Activated CD8-positive, alpha-beta T cell treated with anti-CD3 and anti-CD28 coated beads for 36 hours (primary cell): Measurements from ENCODE around the gene AK8. TPM values are rescaled to one million over a fixed set of nuclear protein-coding genes. Genes with fewer than 3 reads are reported as not detected.

Source experiments
- ATAC-seq: fragments of 200-7000 bp; cut with Tn5 transposase; one replicate; pipeline ENCODE4 v1.10.0; 2021; ENCODE audit warnings: mild to moderate bottlenecking, moderate library complexity
- CTCF ChIA-PET: fragments of 350-600 bp; sonication (Branson Sonifier 250); formaldehyde crosslinking; loops from one replicate; lab custom pipeline; 2021; ENCODE audit warnings: antibody characterized with exemption; lab: Charles Lee
- POLR2A ChIA-PET: fragments of 350-600 bp; sonication (Branson Sonifier 250); formaldehyde crosslinking; loops from one replicate; lab custom pipeline; 2021; ENCODE audit warnings: antibody characterized with exemption; lab: Charles Lee
- DNase-seq: peaks from one replicate; pipeline ENCODE4 v3.0.0-alpha.2; 2020
- H3K27ac Mint-ChIP-seq: one replicate; pipeline ENCODE4 v1.8.0; 2021; ENCODE audit warnings: mild to moderate bottlenecking, mixed read lengths
- H3K27me3 Mint-ChIP-seq: one replicate; pipeline ENCODE4 v1.8.0; 2021; ENCODE audit warnings: mixed read lengths
- H3K36me3 Mint-ChIP-seq: one replicate; pipeline ENCODE4 v1.8.0; 2021; ENCODE audit warnings: low read depth, mixed read lengths
- H3K4me1 Mint-ChIP-seq: one replicate; pipeline ENCODE4 v1.8.0; 2021; ENCODE audit warnings: low read depth, mixed read lengths
- H3K4me3 Mint-ChIP-seq: one replicate; pipeline ENCODE4 v1.8.0; 2021; ENCODE audit warnings: mild to moderate bottlenecking, moderate library complexity, mixed read lengths
- H3K9me3 Mint-ChIP-seq: one replicate; pipeline ENCODE4 v1.8.0; 2021; ENCODE audit warnings: mixed read lengths
- CTCF ChIP-seq: fragments of 200-600 bp; IDR thresholded peaks from one replicate; pipeline ENCODE4 v1.8.0; 2022; ENCODE audit warnings: antibody characterized with exemption, mild to moderate bottlenecking
- intact Hi-C: fragments of 100-400 bp; cut with micrococcal nuclease; formaldehyde crosslinking; loops from one replicate; pipeline ENCODE4 v1.10.0; 2022
- total RNA-seq, 2 experiments: library from RNA; stranded (reverse); gene quantifications; one replicate each; pipeline ENCODE4 v1.2.3, GENCODE V29; 2021

Gene AK8
- total RNA-seq, 2 experiments from 2014 or later, result not detected

DNA sequence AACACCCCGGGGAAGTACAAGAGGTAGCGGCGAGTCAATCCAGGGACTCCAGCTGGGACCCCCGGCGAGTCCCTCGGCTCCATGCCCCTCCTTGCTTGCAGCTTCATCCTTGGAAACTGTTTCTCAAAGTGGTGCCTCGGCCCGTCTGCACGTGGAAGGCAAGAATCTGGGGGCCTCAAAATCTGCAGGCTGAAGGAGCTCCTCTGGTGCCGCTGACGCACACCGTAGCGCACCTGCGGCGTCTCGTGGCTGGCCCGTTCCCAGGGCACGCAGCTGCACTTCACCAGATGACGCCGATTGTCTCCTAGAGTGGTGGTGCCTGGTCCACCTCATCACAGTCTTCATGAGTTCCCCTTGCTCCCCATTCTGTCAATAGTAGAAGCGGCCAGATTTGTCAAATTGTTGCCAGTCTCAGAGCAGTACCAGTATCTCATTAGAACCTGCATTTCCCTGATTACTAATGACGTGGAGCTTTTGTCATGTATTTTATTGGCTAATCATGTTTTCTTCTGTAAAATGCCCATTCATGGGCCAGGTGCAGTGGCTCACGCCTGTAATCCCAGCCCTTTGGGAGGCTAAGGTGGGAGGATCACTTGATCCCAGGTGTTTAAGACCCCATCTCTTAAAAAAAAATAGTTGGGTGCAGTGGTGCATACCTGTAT, 169.2 kb downstream of the AK8 start:
- no peak for DNase-seq
- Mint-ChIP-seq H3K36me3 (no peaks in the 10 kb centered on the region), H3K27me3 (peaks cover 5% of the 10 kb centered on the region), H3K9me3 (no peaks in the 10 kb centered on the region), H3K27ac (no peak overlapping the region), H3K4me1 (no peaks in the 10 kb centered on the region), H3K4me3 (no peak overlapping the region)
- no peak for TF ChIP-seq CTCF
- intact Hi-C loops, result no loop called here
- POLR2A ChIA-PET, result no interaction called here
- CTCF ChIA-PET, result no interaction called here
- ATAC-seq, result no peak

GRCh38 chr9:132708239-132708638, 169.8 kb downstream of the AK8 start:
- no peak overlapping the region for H3K4me3 Mint-ChIP-seq
- H3K36me3 Mint-ChIP-seq, result no peaks in the 10 kb centered on the region
- DNase-seq (no peak), ATAC-seq (no peak)
- no peaks in the 10 kb centered on the region for H3K4me1 Mint-ChIP-seq
- H3K27me3 Mint-ChIP-seq, result peaks cover 8% of the 10 kb centered on the region
- TF ChIP-seq CTCF, result no peak
- intact Hi-C loops, result no loop called here
- POLR2A ChIA-PET, result no interaction called here
- CTCF ChIA-PET, result no interaction called here
- no peak overlapping the region for H3K27ac Mint-ChIP-seq
- no peaks in the 10 kb centered on the region for H3K9me3 Mint-ChIP-seq

DNA sequence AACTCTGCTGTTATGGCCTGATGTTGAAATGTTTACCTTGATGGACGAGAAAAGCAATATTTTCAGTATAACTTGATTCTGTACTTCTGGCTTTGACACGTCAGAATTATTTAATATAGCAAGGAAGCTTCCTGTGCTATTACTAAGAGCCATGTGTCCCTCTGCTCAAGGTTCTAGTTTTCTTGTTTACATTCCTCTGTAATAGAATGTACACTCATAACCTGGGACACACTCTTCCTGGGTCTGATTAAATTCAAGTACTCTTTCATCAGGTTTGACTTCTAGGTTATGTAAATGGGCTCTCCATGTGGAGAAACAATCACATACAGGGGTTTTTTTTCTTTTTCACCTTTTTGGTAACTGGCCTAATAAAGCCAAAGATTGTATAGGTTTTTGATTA, 174.7 kb downstream of the AK8 start:
- TF ChIP-seq CTCF, result no peak
- POLR2A ChIA-PET, result interaction anchor here (1.0 kb wide), 1 partner anchor 88 kb away, joined by 4 read pairs; no protein-coding TSS in a partner anchor
- Mint-ChIP-seq H3K4me1 (no peaks in the 10 kb centered on the region), H3K27ac (no peak overlapping the region), H3K4me3 (no peak overlapping the region), H3K9me3 (peaks cover 2% of the 10 kb centered on the region), H3K27me3 (peaks cover 8% of the 10 kb centered on the region), H3K36me3 (no peaks in the 10 kb centered on the region)
- CTCF ChIA-PET, result interaction anchor here (1.1 to 1.3 kb wide), 2 partner anchors 16 to 97 kb away, joined by 3 to 4 read pairs; no protein-coding TSS in a partner anchor
- ATAC-seq, result no peak
- no peak for DNase-seq
- intact Hi-C loops, result no loop called here

- Mint-ChIP-seq H3K27me3 (peaks cover 10% of the 10 kb centered on the region), H3K4me1 (no peaks in the 10 kb centered on the region), H3K9me3 (peaks cover 9% of the 10 kb centered on the region), H3K4me3 (no peak overlapping the region), H3K36me3 (no peaks in the 10 kb centered on the region), H3K27ac (no peak overlapping the region)
- TF ChIP-seq CTCF, result no peak
- ChIA-PET CTCF (interaction anchor here (1.3 kb wide), 1 partner anchor 98 kb away, joined by 4 read pairs; no protein-coding TSS in a partner anchor), POLR2A (interaction anchor here (0.6 kb wide), 1 partner anchor 10 kb away, joined by 3 read pairs; no protein-coding TSS in a partner anchor)
- intact Hi-C loops, result no loop called here
- no peak for DNase-seq
- no peak for ATAC-seq
Measured at GRCh38 chr9:132702254-132702653, 175.8 kb downstream of the AK8 start.

GRCh38 chr9:132699956-132700355, 178.1 kb downstream of the AK8 start:
- H3K27me3 Mint-ChIP-seq, result peaks cover 7% of the 10 kb centered on the region
- H3K4me3 Mint-ChIP-seq, result no peak overlapping the region
- H3K4me1 Mint-ChIP-seq, result no peaks in the 10 kb centered on the region
- no peaks in the 10 kb centered on the region for H3K36me3 Mint-ChIP-seq
- ATAC-seq, result no peak
- no peak for DNase-seq
- no peak overlapping the region for H3K27ac Mint-ChIP-seq
- CTCF ChIA-PET, result interaction anchor here (1.7 kb wide), 1 partner anchor 30 kb away, joined by 3 read pairs; the partner anchor contains the start of genes DDX31 and GTF3C4
- intact Hi-C loops, result no loop called here
- H3K9me3 Mint-ChIP-seq, result peaks cover 21% of the 10 kb centered on the region
- TF ChIP-seq CTCF, result no peak
- POLR2A ChIA-PET, result no interaction called here
